GM12872 (cell line): ENCODE data around the gene TM6SF1.

ENCODE experiments used
- CTCF ChIP-seq: IDR thresholded peaks from 3 replicates; pipeline ENCODE4 v1.5.1; 2011; ENCODE audit warnings: low read depth, mild to moderate bottlenecking, low read length, moderate library complexity; ENCODE audit not compliant: insufficient read depth

Gene TM6SF1

GRCh38 chr15:83106994-83107840, at the start of gene TM6SF1:
TSS of gene TM6SF1 (plus strand) at chr15:83107645. CDS start at chr15:83107681, 36 bp downstream.
- no peak for TF ChIP-seq CTCF

DNA sequence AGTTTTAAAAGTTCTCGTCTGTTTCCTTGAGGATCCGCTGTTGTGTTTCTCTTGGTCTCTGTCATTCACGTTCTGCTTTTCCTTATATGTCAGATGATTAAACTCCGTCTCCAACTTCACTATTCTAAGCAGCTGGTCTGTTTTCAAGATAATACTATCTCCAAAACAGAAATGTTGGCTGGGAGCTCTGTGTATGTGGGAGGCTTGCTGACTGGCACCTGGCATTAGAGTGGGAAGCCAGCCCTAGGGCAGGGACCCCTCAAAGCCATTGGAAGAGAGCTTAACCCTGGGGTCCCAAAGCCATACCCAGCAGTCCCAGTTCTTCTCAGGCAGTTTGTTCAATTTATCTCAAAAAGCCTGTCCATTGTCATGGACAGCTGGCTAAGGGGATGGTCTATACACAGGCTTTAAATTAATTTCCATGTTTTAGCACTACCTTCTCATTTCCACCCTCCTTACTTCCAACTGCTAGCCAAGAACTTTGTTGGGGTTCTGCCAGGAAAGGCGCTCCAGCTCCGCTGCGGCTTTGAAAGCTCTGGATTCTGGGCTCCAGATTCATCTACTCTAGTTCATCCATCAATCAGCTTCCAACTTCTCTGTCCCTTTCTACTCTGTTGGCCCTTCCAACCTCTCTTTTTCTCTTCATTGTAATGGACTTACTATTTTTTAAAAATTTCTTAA, 49.6 kb upstream of the TM6SF1 start:
- TF ChIP-seq CTCF, result no peak

DNA sequence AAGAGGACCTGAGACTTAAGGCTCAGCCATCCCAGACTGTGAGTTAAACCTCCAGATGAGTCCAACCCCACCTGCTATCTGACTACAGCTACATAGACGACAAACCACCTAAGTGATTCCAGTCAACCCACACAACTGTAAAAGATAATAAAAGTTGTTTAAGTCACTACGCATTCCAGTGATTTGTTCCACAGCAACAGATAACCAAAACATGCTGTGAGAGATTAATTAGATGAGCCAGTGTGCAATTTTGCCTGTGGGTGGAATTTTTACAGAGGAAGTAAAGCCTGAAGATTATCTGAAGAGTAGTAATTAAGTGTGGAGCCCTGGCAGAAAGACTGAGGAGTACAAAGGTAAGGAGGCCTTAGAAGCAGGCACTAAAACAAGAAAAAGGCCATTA, 45.8 kb upstream of the TM6SF1 start:
- no peak for TF ChIP-seq CTCF

DNA sequence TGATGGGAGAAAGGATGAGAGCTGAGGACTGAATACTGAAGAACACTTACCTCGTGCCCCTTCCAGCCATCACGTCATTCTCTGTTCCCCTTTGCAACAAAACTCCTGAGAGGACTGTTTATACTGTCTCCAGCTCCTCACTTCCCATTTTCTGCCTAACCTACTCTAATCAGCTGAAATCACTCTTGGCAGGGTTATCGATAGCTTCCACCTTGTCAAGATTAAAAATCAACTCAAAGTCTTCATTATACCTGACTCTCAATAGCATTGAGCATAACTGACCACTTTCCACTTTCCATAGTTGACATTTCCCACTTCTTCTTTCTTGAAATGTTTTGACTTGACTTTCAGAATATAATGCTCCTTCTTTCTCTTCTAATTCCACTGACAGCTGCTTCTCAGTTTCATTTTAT, 44.7 kb upstream of the TM6SF1 start:
- no peak for TF ChIP-seq CTCF

DNA sequence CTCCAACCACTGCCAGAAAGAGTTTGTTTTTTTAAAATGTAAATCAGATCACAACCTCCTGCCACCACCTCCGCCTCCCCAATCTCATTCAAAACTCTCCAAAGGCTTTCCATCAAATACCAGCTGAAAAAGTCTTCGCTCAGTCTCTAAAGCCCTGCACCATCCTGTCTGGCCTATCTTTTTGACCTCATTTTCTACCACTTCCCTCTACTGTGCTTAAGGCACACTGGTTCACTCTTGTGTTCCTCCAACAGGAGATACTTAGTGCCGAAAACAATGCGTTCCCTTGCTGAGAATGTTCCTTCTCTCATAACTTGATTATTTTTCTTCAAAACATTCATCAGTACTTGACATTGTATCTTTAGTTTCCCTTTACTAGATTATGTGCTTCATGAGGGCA, 43.9 kb upstream of the TM6SF1 start:
- no peak for TF ChIP-seq CTCF

- TF ChIP-seq CTCF, result no peak
Observed at GRCh38 chr15:83064859-83065258, 42.6 kb upstream of the TM6SF1 start.

DNA sequence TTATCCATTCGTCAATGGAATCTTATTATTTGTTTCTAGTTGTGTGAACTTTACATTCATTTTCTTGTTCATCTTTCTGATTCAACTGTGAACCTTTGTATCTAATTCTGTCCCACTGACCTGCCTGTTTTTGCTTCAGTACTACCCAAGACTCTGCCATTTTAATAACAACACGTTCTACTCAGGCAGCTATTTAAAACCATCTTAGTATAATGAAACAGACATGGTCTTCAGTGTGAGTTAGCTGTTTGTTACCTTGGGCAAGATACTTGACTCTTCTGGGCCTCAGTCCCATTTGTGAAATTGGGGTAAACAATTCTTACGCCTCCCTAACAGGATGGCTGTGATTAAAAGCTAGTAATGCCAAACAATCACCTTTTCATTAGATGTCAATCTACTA, 42.0 kb upstream of the TM6SF1 start:
- TF ChIP-seq CTCF, result no peak
